NCI-H2227 treated with DMSO at 0.1 percent for 48 hours (cell line): ENCODE data around the gene LDLR.
"Not testable (repeated sequence)": the region's sequence is repeated elsewhere in the genome, so short reads cannot be mapped to it uniquely, and the experiment has no call there.

Experiments
- DNase-seq: peaks from one replicate; lab custom pipeline; 2025; lab: John Stamatoyannopoulos, UW

The LDLR gene

DNA sequence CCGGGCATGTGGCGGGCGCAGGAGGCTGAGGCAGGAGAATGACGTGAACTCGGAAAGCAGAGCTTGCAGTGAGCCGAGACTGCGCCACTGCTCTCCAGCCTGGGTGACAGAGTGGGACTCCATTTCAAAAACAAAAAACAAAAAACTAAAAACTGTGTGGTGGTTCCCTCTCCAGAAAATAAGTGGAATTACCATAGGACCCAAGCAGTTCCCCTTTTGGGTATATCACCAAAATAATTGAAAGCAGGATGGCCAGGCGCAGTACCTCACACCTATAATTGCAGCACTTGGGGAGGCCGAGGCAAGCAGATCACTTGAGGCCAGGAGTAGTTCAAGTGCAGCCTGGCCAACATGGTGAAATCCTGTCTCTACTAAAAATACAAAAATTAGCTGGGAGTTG, 15.7 kb upstream of the LDLR start:
- no peak for DNase-seq

DNA sequence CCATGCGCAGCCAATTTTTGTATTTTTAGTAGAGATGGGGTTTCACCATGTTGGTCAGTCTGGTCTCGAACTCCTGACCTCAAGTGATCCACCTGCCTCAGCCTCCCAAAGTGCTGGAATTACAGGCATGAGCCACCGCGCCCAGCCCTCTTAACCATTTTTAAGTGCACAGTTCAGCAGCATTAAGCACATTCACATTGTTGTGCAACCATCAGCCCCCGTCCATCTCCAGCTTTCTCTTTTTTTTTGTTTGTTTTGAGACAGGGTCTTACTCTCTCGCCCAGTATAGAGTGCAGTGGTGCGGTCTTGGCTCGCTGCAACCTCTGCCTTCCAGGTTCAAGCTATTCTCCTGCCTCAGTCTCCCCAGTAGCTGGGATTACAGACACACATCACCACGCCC, 12.5 kb upstream of the LDLR start:
- not testable (repeated sequence) for DNase-seq

DNA sequence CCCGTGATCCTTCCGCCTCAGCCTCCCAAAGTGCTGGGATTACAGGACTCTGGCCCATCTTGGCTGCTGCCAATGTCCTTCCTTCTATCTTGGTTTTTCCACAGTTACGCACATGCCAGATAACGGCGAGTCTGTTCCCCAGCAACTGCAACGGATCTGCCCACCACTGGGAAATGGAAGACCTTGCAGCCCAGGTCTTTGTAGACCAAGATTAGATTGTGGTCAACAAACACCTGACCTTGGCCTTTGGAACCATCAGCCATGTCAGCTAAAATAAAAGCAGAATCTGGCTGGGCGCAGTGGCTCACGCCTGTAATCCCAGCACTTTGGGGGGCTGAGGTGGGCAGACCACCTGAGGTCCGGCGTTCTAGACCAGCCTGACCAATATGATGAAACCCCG, 10.4 kb upstream of the LDLR start:
- no peak for DNase-seq

DNA sequence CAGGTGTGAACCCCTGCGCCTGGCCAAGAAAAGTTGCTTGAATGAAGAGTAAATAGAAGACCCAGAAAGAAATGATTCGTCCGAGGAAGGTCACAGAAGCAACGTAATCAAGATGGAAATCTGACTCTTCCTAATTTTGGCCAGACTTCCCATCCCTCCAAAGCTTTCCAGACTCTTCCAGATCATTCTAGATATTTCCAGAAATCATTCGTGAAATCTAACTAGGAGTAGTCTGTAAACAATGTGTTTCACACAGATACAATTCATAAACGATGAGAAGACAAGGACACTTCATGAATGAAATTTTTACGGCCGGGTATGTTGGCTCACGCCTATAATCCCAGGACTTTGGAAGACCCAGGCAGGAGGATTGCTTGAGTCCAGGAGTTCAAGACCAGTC, 9.3 kb upstream of the LDLR start:
- DNase-seq = no peak

DNA sequence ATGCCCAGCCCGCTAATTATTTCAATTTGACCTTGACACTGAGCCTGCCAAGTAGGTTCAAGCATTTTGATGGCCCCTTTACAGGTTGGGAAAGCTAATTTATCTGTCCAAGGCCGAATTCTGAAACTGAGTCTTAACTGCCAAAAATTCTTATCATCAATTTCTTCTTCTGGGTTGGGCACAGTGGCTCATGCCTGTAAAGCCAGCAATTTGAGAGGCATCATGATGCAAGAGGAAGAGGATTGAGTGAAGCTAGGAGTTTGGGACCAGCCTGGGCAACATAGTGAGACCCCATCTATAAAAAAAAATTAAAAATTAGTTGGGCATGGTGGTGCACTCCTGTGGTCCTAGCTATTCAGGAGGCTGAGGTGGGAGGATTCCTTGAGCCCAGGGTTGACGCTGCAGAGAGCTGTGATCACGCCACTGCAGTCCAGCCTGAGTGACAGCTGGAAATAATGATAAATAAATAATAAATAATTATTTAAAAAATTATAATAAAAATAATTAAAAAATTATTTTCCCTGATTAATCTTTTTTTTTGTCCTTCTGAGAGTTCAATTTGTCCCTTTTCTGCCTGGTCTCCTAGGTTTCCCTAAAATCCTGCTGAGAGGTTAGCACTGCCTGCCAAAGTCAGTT, 1.3 kb upstream of the LDLR start:
- DNase-seq = no peak

DNA sequence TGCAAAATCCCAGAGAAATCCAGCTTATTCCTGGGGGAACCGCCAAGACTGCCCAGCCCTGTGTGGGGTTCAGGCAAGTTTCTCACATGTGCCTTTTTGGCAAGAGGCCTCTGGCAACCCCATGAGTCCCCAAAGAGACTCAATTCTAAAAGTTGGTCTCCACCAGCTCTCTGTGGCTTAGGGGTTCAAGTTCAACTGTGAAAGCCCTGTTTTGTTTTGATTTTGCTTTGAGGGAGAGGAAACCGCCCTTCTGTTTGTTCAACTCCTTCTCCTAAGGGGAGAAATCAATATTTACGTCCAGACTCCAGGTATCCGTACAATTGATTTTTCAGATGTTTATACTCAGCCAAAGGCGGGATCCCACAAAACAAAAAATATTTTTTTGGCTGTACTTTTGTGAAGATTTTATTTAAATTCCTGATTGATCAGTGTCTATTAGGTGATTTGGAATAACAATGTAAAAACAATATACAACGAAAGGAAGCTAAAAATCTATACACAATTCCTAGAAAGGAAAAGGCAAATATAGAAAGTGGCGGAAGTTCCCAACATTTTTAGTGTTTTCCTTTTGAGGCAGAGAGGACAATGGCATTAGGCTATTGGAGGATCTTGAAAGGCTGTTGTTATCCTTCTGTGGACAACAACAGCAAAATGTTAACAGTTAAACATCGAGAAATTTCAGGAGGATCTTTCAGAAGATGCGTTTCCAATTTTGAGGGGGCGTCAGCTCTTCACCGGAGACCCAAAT, 583 bp upstream of the LDLR start:
- DNase-seq = no peak

DNA sequence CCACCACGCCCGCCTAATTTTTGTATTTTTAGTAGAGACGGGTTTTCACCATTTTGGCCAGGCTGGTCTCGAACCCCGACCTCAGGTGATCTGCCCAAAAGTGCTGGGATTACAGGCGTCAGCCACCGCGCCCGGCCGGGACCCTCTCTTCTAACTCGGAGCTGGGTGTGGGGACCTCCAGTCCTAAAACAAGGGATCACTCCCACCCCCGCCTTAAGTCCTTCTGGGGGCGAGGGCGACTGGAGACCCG, 676 bp downstream of the LDLR start:
- DNase-seq = not testable (repeated sequence)

DNA sequence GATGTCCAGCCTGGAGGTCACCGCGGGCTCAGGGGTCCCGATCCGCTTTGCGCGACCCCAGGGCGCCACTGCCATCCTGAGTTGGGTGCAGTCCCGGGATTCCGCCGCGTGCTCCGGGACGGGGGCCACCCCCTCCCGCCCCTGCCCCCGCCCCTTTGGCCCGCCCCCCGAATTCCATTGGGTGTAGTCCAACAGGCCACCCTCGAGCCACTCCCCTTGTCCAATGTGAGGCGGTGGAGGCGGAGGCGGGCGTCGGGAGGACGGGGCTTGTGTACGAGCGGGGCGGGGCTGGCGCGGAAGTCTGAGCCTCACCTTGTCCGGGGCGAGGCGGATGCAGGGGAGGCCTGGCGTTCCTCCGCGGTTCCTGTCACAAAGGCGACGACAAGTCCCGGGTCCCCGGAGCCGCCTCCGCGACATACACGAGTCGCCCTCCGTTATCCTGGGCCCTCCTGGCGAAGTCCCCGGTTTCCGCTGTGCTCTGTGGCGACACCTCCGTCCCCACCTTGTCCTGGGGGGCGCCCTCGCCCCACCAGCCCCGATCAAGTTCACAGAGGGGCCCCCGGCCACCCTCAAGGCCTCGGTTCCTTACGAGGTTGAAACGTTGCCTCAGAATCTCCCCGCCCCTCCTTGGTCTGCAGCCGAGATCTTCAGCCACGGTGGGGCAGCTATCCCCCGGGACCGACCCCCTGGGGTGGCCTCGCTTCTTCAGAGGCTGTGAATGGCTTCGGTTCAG, 1.2 kb downstream of the LDLR start:
- peak; percentile 88 for DNase-seq

DNA sequence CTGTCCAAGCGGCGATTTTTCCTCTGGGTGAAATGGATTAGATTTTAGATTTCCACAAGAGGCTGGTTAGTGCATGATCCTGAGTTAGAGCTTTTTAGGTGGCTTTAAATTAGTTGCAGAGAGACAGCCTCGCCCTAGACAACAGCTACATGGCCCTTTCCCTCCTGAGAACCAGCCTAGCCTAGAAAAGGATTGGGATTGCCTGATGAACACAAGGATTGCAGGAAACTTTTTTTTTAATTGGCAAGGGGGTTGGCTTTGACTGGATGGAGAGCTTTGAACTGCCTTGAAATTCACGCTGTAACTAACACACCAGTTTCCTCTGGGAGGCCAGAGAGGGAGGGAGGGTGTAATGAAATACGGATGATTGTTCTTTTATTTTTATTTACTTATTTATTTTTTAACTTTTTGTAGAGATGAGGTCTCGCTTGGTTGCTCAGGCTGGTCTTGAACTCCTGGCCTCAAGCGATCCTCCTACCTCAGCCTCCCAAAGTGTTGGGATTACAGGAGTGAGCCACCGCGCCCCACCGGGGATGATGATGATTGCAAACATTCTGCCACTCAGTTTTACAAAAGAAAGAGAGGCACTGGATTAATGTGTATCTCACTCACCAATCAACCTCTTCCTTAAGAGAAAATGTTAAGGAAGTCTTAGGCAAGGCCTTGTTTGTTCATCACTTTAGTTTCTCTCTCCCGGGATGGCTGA, 1.9 kb downstream of the LDLR start:
- DNase-seq = no peak

DNA sequence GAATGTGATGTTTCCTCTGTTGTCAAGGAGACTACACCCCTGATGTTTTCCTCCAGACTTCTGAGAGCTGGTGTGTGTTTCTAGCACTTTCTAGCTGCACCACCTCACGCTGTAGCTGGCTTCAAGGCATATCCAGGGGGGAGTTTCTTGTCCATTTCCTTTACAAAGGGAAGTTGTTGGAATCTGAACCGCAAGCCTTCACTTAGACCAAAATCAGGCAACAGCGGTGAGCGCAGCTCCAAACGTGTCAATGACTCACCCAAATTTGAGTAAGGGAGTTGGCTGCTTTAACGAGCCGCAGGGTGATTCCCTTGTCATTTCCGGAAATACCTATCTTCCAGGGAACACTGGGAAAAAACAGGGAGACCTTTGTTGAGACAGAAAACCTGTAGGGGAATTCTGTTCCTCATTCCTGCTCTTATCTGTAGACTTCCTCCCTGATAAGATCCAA, 2.5 kb downstream of the LDLR start:
- DNase-seq = no peak

DNA sequence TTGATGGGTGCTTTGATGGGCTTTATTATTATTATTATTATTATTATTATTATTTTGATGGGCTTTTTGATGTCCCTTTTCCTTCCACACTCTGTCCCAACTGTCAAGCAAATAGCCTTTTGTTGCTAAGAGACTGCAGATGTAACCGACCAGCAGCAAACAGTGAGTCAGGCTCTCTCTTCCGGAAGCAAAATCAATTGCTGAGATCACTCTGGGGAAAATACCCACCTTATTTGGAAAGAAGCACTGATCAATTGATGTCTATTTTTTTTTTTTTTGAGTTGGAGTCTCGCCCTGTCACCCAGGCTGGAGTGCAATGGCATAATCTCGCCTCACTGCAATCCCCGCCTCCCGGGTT, 2.9 kb downstream of the LDLR start:
- DNase-seq = no peak

DNA sequence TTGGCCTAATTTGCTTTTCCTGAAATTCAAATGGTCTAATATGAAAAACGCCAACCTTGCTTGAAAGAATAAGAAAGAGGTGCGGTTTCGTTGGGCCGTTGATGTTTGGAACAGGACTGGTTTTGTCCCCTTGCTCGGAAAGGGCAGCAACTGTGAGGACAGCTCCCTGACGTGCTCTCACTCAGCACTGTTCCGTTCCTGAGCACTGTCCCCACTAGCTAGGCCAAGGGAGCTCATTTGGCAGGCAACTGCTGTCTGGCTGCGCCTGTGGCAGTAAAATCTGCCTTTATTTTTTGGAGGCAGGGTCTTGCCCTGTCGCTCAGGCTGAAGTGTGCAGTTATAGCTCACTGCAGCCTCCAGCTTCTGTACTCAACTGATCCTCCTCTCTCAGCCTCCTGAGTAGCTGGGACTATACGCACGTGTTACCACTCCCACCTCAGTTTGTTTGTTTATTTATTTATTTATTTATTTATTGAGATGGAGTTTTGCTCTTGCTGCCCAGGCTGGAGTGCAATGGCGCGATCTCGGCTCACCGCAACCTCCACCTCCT, 4.5 kb downstream of the LDLR start:
- no peak for DNase-seq

DNA sequence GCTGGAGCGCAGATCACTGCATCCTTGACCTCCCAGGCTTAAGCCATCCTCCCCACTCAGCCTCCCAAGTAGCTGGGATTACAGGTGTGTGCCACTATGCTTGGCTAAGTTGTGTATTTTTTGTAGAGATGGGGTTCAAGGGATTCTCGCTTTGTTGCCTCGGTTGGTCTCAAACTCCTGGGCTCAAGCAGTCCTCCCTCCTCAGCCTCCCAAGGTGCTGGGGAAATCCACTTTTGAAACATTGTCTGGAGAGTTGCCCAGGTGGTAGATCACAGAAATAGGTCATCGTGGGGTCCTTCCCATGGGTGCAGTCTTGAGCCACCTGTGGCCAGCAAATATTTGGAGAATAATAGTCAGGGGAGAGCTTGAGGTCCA, 5.2 kb downstream of the LDLR start:
- DNase-seq = no peak

DNA sequence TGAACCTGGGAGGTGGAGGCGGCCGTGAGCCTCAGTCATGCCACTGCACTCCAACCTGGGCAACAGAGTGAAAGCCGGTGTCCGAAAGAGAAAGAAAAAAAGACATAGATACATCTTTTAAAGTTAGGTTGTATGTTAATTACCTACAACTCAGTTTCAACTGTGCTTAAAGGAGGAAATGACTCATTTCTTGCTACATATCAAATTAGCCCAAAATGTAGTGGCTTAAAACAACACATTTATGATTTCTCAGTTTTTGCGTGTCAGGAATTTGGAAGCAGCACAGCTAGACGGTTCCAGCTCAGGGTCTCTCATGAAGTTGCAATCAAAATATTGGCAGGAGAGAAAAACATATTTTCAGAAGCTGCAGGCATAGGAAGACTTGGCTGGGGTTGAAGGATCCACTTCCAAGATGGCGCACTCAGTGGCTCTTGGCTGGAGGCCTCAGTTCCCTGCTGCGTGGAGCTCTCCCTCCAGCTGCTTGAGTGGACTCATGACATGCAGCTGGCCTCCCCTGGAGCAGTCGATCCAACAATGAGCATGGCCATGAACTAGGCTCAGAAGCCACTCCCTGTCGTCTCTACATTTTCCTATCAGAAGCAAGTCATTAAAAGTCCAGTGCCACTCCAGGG, 7.1 kb downstream of the LDLR start:
- DNase-seq = no peak

DNA sequence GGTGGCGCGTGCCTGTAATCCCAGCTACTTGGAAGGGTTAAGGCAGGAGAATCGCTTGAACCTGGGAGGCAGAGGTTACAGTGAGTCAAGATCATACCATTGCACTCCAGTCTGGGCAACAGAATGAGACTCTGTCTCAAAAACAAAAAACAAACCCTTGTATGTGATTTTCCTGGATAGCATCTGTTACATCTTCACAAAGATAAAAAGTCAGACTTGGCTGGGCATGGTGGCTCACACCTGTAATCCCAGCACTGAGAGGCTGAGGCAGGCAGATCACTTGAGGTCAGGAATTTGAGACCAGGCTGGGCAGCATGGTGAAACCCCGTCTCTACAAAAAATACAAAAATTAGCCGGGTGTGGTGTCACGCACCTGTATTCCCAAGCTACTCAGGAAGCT, 8.1 kb downstream of the LDLR start:
- not testable (repeated sequence) for DNase-seq

DNA sequence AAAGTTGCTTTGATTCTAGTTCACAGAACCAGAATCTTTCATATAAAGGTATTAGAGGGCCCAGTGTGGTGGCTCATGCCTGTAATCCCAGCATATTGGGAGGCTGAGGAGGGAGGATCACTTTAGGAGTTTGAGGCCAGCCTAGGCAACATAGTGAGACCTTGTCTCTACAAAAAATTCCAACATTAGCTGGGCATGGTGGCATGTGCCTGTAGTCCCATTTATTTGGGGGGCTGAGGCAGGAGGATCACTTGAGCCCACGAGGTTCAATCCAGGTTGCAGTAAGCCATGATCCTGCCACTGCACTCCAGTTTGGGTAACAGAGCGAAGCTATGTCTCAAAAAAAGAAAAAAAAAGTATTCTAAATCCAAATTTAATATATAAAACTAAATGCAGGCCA, 9.1 kb downstream of the LDLR start:
- DNase-seq = no peak

DNA sequence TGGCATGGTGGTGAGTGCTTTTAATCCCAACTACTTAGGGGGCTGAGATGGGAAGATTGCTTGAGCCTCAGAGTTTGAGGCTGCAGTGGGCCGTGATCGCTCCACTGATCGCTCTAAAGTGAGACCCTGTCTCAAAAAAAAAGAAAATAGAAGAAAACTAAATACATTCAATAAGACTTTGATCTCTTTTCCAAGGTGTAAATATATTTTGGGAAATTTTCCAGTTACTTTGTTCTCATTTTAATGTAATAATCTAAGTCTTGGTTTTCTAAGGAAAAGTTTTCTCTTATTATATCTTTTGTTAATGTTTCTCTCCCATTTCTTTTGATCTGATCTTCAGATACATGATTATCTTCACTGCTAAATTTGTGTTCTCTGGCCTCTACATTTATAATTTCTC, 9.6 kb downstream of the LDLR start:
- DNase-seq = no peak

DNA sequence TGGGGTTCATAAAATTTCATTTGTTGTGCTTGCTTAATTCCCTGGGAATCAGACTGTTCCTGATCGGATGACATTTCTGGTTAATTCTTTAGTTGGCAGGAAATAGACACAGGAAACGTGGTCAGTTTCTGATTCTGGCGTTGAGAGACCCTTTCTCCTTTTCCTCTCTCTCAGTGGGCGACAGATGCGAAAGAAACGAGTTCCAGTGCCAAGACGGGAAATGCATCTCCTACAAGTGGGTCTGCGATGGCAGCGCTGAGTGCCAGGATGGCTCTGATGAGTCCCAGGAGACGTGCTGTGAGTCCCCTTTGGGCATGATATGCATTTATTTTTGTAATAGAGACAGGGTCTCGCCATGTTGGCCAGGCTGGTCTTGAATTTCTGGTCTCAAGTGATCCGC, 10.8 kb downstream of the LDLR start:
- no peak for DNase-seq

DNA sequence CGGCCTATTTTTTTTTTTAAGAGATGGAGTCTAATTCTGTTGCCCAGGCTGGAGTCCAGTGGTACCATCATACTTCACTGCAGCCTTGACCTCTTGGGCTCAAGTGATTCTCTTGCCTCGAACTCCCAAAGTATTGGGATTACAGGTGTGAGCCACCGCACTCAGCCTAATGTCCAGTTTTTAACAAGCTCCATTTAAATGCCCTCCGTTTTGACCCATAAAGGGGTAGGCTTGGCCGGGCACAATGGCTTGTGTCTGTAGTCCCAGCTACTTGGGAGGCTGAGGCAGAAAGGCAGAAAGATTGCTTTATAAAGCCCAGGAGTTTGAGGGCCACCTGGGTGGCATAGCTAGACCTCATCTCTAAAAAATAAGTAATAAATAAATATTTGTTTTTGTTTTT, 11.8 kb downstream of the LDLR start:
- no peak for DNase-seq

DNA sequence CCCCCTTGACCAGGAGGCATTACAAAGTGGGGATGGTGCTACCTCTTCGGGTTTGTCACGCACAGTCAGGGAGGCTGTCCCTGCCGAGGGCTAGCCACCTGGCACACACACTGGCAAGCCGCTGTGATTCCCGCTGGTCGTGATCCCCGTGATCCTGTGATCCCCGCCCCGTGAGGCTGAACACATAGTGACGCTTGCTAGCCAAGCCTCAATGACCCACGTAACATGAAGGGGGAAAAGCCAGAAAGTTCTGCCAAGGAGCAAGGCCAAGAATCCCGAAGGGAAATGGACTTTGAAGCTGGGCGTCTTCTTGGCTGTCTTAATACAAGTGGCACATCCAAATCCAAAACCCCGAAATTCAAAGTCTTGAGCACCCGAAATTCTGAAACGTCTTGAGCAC, 13.7 kb downstream of the LDLR start:
- no peak for DNase-seq

DNA sequence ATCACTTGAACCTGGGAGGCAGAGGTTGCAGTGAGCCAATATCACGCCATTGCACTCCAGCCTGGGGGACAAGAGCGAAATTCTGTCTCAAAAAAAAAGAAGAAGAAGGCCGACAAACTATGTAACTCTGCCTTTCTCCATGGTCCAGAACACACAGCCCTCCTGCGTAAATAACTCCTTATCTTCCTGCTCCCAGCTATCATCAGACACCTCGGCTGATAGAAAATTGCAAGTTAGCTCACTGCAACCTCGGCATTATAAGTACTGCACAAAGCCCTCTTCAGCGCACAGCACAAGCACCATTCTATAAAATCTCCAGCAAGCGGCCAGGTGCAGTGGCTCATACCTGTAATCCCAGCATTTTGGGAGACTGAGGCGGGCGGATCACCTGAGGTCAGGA, 14.4 kb downstream of the LDLR start:
- not testable (repeated sequence) for DNase-seq

DNA sequence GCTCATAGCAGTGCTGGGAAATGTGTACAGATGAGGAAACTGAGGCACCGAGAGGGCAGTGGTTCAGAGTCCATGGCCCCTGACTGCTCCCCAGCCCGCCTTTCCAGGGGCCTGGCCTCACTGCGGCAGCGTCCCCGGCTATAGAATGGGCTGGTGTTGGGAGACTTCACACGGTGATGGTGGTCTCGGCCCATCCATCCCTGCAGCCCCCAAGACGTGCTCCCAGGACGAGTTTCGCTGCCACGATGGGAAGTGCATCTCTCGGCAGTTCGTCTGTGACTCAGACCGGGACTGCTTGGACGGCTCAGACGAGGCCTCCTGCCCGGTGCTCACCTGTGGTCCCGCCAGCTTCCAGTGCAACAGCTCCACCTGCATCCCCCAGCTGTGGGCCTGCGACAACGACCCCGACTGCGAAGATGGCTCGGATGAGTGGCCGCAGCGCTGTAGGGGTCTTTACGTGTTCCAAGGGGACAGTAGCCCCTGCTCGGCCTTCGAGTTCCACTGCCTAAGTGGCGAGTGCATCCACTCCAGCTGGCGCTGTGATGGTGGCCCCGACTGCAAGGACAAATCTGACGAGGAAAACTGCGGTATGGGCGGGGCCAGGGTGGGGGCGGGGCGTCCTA, 15.9 kb downstream of the LDLR start:
- no peak for DNase-seq
